Subcutaneous adipose tissue (tissue), 4 donors: Measurements from ENCODE around the gene NLRP4. TPM values are rescaled to one million over a fixed set of nuclear protein-coding genes. Genes with fewer than 3 reads are reported as not detected.

Experiments
- CTCF ChIP-seq: fragments of 450-650 bp; IDR thresholded peaks from one replicate; pipeline ENCODE4 v1.5.1; 2016; ENCODE audit warnings: low read depth, mild to moderate bottlenecking, control low read depth, antibody characterized with exemption, moderate library complexity
- total RNA-seq, 4 donors: library from RNA; depleted of rRNA; stranded (reverse); fragments of >200 nt; gene quantifications; one replicate each; pipeline ENCODE4 v1.1.0, GENCODE V29; 2016

Gene NLRP4
- total RNA-seq = not detected

- TF ChIP-seq CTCF = no peak
These were observed at the start of gene NLRP4 for GRCh38 chr19:55836340-55836739. Gene NLRP4, plus strand, starts transcription at chr19:55836540. Its CDS starts 15,541 bp downstream, at chr19:55852081.

- TF ChIP-seq CTCF = no peak
These were observed 41.3 kb upstream of the NLRP4 start for GRCh38 chr19:55795021-55795420.

GRCh38 chr19:55801416-55801815, 34.9 kb upstream of the NLRP4 start:
- no peak for TF ChIP-seq CTCF

- no peak for TF ChIP-seq CTCF
These were observed 34.1 kb upstream of the NLRP4 start for GRCh38 chr19:55802281-55802680.

- TF ChIP-seq CTCF = no peak
These were observed 26.8 kb upstream of the NLRP4 start for GRCh38 chr19:55809381-55810058.

GRCh38 chr19:55811340-55811739, 25.0 kb upstream of the NLRP4 start:
- TF ChIP-seq CTCF = no peak

GRCh38 chr19:55812449-55812848, 23.9 kb upstream of the NLRP4 start:
- no peak for TF ChIP-seq CTCF
